ENCODE measurements around the gene LRRC32.
A peak's percentile ranks its signal among the peaks of the same experiment; 100 is the strongest.

Gene LRRC32

DNA sequence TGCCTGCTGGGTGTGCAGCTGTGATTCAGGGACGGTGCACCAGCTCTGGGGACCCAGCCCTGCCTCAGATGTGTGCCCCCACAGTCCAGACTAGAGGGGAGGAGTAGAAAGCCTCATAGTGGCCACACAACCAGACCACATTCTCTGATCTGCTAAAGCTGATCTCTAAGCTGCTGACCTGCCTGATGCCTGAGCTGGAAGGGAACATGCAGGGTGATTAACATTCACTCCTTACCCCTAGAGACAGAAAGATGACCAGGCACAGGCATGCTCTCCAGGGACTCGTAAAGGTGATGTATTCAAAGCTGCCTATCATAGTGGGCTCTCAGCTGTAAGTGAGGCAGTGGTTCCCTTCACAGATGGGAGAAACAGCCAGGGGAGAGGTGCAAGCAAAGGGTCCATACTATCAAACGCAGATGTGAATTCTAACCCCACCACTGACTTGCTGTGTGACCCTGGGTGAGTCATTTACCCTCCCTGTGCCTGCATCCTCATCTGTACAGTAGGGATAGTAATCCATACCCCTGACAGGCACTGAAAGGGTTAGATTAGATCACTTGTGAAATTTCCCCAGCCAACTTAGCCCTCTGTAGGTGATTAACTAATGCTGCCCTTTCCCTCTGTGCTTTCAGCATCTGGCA lies 29.0 kb upstream of the LRRC32 start:
- DNase-seq (ENCODE audit: low spot score): no peak

DNA sequence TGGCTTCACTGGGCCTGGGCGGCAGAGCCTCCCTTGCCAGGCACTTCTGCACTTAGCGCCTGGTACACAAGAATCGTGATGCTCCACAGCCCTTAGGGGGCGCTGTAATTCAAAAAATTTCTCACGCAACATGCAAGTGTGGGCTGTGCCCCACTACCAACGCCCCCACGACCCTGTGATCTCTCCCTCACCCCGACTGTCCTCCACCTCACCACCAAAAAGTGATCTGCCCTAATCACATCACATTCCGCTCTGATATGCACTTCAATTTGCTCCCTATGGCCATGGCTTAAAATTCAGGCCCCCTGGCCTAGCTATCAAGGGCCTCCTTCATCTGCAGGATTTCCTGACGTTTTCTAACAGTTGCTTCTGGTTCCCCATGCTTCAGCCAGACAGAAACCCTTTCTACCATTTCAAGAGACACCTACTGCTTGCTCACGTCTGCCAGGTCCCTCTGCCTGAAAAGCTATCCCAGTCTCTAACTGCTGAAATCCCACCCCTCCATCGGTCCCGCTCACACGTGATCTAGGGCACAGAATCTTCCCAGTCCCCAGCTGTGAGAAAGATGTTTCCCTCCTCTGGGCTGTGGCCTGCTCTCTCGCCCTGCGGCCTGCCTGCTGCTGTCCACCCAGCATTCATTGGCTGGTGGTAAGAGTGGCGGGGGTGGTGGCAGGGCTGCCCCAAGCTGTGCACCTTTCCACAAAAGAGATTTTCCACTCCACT lies 27.9 kb upstream of the LRRC32 start:
- DNase-seq (ENCODE audit: low spot score): peak; percentile 58

DNA sequence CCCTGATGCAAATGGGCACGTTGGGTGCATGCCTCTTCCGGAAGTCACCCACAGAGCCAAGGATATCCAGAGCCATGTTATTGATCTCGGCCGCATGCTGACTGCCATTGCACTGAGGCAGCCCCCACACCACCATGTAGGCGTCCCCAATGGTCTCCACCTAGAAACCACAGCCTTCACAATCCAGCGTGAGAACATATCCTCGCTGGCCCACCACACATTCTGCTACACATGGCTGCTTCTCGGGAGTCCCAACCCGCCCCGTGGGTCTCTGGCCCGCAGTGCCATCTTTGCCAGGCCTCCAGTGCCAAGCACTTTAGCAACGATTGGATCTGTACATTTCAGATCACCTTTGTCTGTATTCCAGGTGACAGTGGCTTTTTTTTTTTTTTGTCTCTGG lies 26.2 kb upstream of the LRRC32 start:
- DNase-seq (ENCODE audit: low spot score): no peak

DNA sequence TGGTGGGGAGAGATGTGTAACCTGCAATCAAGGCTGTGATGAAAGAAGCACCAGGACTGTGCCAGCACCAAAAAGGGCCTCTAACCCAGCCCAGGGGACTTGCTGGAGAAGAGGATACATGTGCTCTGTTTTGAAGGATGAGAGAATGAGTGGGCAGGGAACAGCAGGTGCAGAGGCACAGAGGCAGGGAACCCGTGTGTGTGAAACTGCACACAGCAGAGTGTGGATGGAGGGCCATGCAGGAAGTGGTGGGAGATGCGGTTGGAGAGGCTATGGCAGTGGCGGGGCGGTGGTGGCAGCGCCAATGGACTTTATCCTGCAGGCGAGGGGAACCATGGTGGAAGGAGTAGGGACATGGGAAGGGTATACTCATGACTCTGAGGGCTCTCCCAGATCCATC lies 25.2 kb upstream of the LRRC32 start:
- no peak for DNase-seq (ENCODE audit: low spot score)

DNA sequence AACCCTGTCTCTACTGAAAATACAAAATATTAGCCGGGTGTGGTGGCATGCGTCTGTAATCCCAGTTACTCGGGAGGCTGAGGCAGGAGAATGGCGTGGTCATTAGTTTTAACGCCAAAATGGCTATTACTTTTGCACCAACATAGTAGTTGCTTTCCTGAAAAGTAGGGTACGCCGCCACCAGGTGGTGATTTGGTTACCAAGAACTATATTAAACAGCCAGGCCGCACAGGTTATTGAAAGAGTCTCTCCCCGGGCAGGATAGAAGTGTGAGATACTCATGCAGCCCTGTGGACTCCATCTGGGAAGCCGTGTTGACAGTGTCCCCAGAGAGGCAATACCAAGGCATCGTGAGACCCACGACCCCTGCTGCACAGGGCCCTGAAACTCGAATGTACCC lies 24.6 kb upstream of the LRRC32 start:
- DNase-seq (ENCODE audit: low spot score): no peak

DNA sequence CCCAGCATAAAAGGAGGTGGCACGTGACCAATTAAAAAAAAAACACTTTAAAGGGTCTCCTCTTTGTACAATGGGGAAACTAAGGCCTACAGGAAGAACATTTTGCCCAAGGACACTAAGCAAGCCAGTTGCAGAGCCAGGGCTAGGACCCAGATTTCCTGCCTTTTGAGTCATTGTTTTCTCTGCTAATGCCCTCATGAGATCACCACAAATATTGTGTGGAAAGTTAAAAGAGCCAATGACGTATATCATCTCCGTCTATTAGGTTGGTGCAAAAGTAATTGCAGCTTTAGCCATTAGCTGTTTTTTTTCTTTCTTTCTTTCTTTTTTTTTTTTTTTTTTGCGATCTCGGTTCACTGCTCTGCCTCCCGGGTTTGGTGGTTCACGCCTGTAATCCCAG lies 24.1 kb upstream of the LRRC32 start:
- no peak for DNase-seq (ENCODE audit: low spot score)

DNA sequence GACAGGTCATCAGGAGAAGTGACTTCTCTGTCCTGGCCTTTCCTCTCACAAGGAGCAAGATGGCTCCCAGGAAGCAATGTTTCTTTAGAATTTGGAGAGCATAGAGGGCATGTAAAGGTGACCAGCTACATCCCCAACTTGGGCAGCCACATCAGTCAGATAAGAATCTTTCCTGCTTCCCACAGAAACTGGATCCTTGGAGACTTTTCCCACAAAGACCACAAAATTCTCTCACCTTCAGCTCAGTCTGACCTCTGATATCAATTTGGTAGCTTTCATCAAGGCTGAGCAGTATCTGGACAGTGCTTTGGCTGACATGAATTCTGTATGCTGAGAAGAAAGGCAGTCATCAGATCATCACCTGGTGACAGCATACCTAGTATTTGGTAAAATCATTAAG lies 23.3 kb upstream of the LRRC32 start:
- DNase-seq (ENCODE audit: low spot score): no peak

DNA sequence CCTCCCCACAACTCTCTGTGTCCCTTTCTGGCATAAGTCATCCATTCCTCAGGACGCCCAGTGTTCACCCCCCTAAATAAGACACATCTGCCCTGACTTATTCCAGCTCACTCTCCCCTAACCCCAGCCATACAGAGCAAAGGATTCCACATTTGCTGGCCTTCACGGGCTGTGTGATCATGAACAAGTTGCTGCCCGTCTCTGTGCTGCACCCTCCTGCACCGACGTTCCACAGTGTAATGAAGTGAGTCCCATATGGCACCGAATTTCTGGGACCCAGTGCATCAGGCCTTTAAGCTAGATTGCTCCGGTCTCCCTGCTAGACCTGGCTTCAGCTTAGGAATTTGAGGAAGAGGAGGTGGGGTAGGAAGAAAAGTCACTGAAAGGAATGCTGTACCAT lies 22.4 kb upstream of the LRRC32 start:
- DNase-seq (ENCODE audit: low spot score): no peak

DNA sequence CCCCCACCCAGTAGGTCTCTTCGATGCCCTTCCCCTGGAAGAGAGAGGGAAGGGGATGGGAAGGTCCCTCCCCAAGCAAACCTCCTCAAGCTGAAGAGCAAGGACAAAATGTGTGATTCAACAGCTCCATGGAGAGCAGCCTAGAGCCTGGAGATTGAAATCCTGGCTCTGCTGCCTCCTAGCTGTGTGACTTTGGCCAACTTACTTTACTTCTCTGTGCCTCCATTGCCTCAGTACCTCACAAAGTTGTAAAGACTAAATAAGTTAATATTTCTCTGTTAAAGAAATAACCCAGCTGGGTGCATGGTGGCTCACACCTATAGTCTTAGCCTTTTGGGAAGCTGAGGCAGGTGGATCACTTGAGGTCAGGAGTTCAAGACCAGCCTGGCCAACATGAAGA lies 21.1 kb upstream of the LRRC32 start:
- DNase-seq (ENCODE audit: low spot score): no peak

DNA sequence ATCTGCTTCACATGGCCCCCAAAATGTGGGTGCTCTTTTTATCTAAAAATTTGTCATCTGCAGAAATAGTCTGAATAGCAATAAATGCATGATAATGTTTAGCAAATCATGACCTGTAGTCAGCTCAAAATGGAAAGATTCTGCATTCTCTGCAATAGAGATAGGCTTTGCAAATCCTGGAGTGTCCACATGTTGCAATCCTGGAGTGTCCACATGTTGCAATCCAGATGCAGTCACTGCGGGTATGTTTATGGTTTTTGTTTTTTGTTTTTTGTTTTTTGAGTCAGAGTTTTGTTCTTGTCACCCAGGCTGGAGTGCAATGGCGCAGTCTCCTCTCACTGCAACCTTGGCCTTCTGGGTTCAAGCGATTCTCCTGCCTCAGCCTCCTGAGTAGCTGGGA lies 20.2 kb upstream of the LRRC32 start:
- no peak for DNase-seq (ENCODE audit: low spot score)

DNA sequence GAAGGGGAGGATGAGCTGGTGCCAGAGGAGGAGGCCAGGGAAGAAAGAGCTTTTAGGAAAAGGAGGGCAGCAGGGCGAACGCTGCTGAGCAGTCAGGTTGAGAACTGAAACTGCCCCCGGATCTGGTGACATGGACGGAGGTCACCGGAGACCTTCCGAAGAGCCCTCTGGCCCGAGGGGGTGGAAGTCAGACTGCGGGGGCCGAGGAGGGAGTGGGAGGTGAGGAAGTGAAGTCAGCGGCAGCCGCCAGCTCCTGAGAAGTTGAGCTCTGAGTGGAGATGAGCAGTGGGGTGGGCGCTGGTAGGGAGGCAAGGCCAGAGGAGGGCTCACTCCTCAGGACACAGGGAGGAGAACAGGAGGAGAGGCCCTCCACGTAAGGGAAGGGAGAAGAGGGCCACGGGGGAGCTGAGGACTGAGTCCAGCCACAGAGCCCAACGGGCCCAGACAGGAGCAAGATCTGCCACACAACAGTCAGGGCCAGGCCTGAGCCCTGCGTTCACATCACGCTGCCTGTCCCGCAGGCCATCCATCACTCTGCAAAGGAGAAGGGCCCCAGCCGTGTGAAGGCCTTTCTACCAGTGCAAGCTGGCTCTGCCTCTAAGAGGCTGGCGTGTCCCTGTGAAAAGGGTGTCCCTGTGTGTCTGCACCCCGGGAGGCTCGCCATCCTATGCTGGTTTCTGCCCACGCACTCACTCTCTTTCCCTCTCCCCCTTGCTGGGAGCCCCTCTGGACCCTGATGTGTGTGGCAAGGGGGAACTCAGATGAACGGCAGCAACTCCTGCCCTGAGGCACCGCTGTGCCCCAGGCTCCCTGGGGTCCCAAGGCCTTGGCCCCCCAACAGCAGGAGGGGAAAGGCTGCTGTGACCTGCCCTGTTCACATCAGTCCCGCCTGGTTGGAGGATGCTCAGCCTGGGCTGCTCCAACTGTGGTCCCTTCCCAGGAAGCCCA lies 19.0 kb upstream of the LRRC32 start:
- no peak for DNase-seq (ENCODE audit: low spot score)

DNA sequence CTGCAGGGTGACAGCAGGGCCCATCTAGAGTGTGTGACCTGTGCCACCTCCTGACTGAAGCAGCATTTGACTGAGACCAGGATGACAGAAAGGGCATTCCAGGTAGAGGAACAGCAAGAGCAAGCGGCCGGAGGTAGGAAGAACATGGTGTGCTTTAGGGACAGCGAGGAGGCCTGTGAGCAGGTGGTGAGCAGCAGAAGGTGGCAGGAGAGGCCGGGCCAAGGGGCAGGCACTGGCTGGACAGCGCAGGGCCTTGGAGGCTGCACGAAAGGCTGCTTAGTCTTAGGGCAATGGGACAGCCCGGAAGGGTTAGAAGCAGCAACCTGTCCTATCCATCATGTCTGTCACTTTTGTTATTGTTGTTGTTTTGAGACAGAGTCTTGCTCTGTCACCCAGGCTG lies 17.6 kb upstream of the LRRC32 start:
- no peak for DNase-seq (ENCODE audit: low spot score)

DNA sequence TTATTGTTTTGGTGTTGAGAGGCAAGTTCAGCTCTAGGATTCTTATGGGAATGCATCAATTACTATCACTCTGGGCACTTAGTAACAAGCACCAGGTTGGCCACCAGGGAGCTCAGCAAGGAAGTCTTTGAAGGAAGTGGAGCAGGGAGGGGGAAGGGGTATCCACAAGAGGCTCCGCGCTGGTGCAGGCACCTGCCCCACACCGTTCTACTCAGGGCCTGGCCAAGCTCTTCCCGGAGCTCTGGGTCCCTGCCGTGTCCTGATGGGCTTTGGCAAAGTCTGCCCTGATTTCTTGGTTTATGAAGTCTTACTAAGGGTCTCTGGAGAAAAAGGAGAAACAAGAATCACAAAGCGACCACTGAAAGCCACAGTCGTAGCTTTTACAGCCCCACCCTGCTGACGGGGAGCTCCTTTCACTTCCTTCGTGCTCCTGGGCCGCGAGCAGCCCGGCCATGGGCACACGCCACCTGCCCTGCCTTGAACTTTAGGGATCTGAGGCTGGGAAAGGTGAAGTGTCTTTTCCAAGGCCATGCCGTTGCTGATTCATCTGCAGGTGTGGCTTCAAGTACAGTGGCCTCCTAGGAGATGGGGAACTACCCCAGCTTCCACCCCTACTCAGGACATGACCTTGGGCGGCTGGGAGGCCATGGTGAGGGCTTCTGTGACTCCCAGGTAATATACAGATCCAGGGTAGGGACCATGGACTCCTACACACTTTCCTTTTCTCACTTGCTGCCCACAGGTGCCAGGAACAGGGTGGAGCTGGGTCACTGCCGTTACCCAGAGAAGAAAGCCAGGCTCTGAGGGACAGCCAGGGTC lies 15.9 kb upstream of the LRRC32 start:
- no peak for DNase-seq (ENCODE audit: low spot score)

DNA sequence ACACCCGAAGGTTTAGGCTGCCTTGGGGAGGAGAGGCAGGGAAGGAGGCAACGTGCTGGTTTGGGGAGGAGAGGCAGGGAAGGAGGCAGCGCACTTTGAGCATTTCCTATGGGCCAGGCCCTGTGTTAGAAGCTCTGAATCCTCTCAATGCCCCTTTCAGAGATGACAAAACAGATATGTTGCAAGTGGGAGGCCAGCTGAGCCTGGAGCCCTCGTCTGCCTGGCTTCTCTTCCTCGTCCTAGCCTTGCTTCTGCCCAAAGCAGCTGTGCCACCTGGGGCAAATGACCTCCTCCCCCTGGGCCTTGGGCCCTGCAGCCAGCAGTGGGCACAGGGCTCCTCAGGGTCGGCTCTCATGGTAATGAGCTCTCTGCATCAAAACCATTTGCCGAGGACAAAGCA lies 15.3 kb upstream of the LRRC32 start:
- DNase-seq (ENCODE audit: low spot score): no peak

DNA sequence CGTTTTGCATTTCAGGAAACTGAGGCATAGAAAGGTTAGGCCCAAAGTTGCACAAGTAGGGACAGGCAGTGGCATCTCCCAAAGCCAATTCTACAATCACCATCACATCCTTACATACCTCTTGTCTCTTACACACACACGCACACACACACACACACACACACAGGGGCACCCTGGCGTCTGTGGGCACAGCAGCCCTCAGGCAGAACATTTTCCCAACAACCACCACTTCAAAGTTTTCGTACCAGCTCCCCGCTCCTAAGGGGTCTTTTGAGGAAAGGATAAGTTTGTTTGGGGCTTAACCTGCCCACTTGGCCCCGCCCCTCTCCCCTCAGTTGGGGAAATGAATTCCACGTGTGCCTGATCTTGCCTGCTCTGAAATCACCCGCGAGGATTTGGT lies 14.7 kb upstream of the LRRC32 start:
- DNase-seq (ENCODE audit: low spot score): no peak

DNA sequence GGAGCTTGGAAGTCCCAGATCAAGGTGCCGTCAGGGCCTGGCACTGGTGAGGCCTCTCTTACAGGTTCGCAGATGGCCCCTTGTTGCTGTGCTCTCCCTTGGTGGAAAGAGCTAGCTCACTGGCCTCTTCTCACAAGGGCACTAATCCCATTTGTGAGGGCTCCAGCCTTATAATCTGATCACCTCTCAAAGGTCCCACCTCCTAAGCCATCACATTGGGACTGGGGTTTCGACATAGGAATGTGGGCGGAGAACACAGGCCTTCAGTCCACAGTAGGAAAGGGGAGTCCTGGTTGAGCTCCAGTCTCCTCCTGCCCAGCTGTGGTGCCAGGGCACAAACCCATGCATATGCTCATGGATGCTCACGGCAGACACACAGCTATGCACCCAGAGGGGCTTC lies 14.0 kb upstream of the LRRC32 start:
- DNase-seq (ENCODE audit: low spot score): no peak

DNA sequence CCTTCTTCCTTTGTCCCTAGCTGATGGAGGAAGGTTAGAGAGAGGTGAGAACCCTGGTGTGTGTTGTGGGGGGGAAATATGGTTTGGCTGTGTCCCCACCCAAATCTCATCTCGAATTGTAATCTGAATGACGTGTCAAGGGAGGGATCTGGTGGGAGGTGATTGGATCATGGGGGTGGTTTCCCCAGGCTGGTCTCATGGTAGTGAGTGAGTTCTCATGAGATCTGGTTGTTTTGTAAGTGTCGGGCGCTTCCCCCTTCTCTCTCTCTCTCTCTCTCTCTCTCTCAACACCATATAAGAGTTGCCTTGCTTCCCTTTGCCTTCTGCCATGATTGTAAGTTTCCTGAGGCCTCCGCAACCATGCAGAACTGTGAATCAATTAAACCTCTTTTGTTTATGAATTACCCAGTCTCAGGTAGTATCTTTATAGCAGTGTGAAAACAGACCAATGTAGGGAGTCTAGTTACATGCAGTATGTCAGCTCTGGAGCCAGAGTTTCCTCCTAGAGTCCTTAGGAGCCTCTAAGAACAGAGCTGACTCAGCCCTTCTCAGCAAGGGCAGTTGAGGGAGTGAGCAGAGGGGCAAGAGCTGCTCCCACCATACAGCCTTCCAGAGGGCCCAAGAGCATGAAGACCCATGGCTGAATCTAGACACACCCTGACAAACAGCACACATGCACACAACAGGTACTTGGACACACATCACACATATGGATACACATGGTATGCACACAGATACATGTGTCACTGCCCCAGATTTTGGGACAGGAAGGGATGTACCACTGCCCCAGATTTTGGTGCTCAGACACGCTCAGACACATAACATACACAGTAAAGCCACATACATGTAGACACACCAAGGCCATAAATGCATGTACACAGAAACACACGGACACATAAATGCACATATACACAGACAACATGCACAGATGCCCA lies 12.9 kb upstream of the LRRC32 start:
- DNase-seq (ENCODE audit: low spot score): no peak

DNA sequence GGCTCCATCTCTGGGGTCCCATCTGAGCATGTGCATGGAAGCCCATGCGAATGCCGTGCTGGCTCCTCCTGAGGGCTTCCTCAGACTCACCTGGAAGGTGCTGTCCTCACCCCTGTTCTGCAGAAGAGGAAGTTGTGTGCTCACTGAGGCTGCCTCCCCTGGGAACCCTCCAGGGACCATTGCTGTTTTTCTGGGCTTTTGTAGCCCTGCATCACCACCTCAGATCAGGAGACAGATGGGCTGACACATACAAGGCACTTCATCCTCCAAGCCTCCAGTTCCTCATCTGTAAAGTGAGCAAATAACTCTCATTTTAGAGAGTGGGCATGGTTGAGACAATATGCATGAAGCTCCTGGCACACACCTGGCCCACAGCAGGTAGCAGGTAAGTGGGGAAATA lies 12.1 kb upstream of the LRRC32 start:
- no peak for DNase-seq (ENCODE audit: low spot score)

DNA sequence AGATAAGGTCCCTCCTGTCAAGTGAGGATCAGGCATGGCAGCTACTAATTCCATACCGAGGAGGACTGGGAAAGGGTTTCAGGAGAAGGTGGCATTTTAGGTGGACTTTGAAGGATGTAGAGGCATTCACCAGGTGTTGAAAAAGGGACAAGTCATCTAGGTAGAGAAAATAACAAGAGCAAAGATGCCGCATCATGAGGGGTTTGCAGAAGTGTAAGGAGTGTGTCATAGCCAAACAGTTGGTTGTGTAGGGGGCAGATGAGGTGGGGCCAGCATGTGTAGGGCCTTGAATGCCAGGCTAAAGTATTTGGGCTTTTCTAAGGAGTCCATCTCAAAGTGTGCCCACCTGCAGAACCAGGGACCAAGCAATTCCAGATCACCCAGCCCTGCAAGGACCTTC lies 11.6 kb upstream of the LRRC32 start:
- no peak for DNase-seq (ENCODE audit: low spot score)

DNA sequence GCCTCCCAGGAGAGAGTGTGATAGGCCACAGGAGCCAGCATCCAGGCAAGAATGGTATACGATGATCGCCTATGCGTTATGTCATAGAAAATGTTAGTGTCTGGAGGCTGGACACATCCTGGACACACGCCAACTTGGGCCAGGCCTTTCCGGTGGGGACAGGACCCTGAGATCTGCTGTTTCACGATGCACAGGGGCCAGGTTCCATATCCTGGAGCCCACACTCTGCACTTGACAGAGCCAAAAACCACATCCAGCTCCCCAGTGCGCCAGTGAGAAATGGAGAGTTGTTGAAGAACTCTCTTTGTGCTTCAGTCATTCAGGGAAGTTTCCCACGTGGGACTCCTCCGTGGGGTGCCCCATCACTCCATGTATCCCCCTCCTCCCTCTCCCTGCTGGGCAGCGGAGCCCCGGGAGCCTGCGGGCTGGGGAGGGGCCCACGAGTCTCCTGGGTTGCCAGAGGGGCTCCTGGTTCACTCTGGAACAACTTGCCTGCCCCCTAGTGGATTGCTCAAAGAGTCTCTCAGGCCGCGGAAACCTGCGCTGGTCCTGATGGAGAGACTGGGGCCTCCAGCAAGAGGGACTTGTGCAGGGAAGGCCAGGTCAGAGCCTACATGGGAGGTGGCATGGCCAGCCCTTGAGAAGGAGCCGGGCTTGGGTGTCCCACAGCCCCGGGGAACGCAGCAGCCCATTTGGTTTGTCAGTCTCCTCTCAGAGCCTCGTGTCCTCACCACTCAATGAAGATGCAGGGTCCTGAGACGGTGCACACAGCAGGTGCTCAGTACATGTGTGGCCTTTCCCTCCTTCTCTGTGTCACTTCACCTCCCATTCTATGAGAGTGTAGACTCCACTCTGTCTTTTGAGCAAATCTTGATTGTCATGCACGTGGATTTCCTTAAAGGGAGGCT lies 10.2 kb upstream of the LRRC32 start:
- DNase-seq (ENCODE audit: low spot score): peak; percentile 89

Measured in D341Med (cell line).